NOMO-1 (cell line): ENCODE data around the gene FRYL.
"Not testable (repeated sequence)": the region's sequence is repeated elsewhere in the genome, so short reads cannot be mapped to it uniquely, and the experiment has no call there.

Experiments
- DNase-seq, 2 experiments: peaks; one replicate each; lab custom pipeline; 2025; ENCODE audit not compliant: unreplicated experiment in 2 of 2; lab: John Stamatoyannopoulos, UW

Gene FRYL

GRCh38 chr4:48668254-48669017 lies 111.6 kb downstream of the FRYL start:
- DNase-seq = no peak

GRCh38 chr4:48667148-48667547 lies 112.9 kb downstream of the FRYL start:
- no peak for DNase-seq

- no peak for DNase-seq
Observed at GRCh38 chr4:48665555-48666186, 114.4 kb downstream of the FRYL start.

GRCh38 chr4:48664938-48665337 lies 115.1 kb downstream of the FRYL start:
- DNase-seq = no peak

- no peak for DNase-seq
Observed at GRCh38 chr4:48661391-48661790, 118.7 kb downstream of the FRYL start.

GRCh38 chr4:48660347-48660746 lies 119.7 kb downstream of the FRYL start:
- DNase-seq = no peak

GRCh38 chr4:48654015-48654664 lies 125.9 kb downstream of the FRYL start:
- no peak for DNase-seq

- DNase-seq = no peak
Observed at GRCh38 chr4:48653217-48654014, 126.7 kb downstream of the FRYL start.

- no peak for DNase-seq
Observed at GRCh38 chr4:48651914-48652313, 128.2 kb downstream of the FRYL start.

GRCh38 chr4:48649505-48649904 lies 130.6 kb downstream of the FRYL start:
- no peak for DNase-seq

GRCh38 chr4:48645225-48645794 lies 134.8 kb downstream of the FRYL start:
- no peak for DNase-seq

GRCh38 chr4:48642421-48643374 lies 137.4 kb downstream of the FRYL start:
- DNase-seq = no peak

GRCh38 chr4:48641401-48641800 lies 138.7 kb downstream of the FRYL start:
- no peak for DNase-seq

GRCh38 chr4:48640699-48641098 lies 139.4 kb downstream of the FRYL start:
- DNase-seq = no peak

GRCh38 chr4:48640225-48640624 lies 139.9 kb downstream of the FRYL start:
- no peak for DNase-seq

- DNase-seq = no peak
Observed at GRCh38 chr4:48639807-48640206, 140.3 kb downstream of the FRYL start.

- DNase-seq = not testable (repeated sequence)
Observed at GRCh38 chr4:48638586-48638985, 141.5 kb downstream of the FRYL start.

- no peak for DNase-seq
Observed at GRCh38 chr4:48636911-48637310, 143.2 kb downstream of the FRYL start.

GRCh38 chr4:48635980-48636379 lies 144.1 kb downstream of the FRYL start:
- no peak for DNase-seq

- DNase-seq = no peak
Observed at GRCh38 chr4:48635310-48635709, 144.8 kb downstream of the FRYL start.
